ENCODE results near the gene ATP9A.

- TF ChIP-seq CTCF (IDR thresholded peaks at IDR 0.05; ENCODE audit: poor library complexity, severe bottlenecking) (no peak), EP300 (conservative IDR thresholded peaks at IDR 0.05; ENCODE audit: poor library complexity, severe bottlenecking) (no peak), POLR2AphosphoS5 (IDR thresholded peaks at IDR 0.05) (no peak), RAD21 (conservative IDR thresholded peaks at IDR 0.05) (no peak), EZH2 (IDR thresholded peaks at IDR 0.05; ENCODE audit: borderline replicate concordance, insufficient read depth, low read length, poor library complexity, severe bottlenecking) (no peak), REST (IDR thresholded peaks at IDR 0.05; ENCODE audit: borderline replicate concordance) (no peak)
These were observed 24.8 kb upstream of the ATP9A start for GRCh38 chr20:51792960-51793359.

Measured in neural cell (in vitro differentiated cells).